GM21447 (cell line): Measurements from ENCODE around the gene SULT1A3.
"Not testable (repeated sequence)": the region's sequence is repeated elsewhere in the genome, so short reads cannot be mapped to it uniquely, and the experiment has no call there.

Experiments
- ATAC-seq: cut with Tn5 transposase; IDR thresholded peaks from one replicate; pipeline ENCODE4 v1.9.1; 2021; ENCODE audit not compliant: unreplicated experiment

Gene SULT1A3

DNA sequence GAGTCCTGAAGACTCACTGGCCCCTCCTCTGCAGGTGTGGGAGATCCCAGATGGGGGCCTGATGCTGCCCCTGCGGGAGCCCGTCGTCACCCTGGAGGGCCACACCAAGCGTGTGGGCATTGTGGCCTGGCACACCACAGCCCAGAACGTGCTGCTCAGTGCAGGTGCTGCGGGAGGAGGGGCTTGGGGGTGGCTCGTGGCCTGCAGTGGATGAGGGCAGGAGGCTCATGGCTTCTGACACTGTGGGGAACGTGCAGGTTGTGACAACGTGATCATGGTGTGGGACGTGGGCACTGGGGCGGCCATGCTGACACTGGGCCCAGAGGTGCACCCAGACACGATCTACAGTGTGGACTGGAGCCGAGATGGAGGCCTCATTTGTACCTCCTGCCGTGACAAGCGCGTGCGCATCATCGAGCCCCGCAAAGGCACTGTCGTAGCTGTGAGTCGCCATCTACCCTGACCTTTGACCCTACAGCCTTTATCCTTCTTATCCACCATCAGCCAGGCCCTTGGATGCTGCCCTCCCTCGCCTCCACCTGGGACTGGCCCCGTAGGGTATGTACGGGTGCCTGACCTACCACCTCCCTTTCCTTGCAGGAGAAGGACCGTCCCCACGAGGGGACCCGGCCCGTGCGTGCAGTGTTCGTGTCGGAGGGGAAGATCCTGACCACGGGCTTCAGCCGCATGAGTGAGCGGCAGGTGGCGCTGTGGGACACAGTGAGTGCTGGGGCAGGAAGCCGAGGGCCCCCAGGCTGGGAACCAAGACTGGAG, 12.1 kb upstream of the SULT1A3 start:
- no peak for ATAC-seq

DNA sequence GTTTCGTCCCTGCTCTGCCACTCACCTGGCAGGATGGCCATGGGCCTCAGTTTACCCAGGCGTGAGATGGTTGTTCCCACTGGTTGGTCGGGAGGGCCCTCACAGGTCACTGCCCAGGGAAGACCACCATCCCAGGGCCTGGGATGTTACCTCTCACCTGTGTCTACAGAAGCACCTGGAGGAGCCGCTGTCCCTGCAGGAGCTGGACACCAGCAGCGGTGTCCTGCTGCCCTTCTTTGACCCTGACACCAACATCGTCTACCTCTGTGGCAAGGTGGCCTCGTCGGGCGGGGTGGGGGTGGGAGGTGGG, 11.5 kb upstream of the SULT1A3 start:
- ATAC-seq, result no peak

DNA sequence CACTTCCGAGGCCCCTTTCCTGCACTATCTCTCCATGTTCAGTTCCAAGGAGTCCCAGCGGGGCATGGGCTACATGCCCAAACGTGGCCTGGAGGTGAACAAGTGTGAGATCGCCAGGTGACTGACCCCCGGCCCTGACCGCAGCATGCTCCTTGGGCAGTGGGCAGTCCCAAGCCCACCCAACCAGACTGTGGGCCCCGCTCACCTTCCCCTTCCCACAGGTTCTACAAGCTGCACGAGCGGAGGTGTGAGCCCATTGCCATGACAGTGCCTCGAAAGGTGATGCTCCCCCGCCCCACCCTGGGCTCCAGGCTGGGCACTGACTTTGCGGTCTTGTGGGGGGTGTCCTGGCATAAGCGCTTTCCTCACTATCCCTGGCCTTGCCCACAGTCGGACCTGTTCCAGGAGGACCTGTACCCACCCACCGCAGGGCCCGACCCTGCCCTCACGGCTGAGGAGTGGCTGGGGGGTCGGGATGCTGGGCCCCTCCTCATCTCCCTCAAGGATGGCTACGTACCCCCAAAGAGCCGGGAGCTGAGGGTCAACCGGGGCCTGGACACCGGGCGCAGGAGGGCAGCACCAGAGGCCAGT, 11.0 kb upstream of the SULT1A3 start:
- no peak for ATAC-seq

DNA sequence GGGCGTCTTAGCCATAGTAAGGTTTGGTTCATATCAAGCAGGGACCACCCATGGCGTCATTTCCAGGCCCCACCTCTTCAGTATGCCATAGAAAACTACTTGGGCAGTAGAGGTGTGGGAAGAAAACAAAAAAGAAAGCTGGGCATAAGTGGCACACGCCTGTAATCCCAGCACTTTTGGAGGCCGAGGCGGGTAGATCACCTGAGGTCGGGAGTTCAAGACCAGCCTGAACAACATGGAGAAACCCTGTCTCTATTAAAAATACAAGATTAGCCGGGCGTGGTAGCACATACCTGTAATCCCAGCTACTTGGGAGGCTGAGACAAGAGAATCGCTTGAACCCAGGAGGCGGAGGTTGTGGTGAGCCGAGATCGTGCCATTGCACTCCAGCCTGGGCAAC, 7.9 kb upstream of the SULT1A3 start:
- ATAC-seq, result not testable (repeated sequence)

DNA sequence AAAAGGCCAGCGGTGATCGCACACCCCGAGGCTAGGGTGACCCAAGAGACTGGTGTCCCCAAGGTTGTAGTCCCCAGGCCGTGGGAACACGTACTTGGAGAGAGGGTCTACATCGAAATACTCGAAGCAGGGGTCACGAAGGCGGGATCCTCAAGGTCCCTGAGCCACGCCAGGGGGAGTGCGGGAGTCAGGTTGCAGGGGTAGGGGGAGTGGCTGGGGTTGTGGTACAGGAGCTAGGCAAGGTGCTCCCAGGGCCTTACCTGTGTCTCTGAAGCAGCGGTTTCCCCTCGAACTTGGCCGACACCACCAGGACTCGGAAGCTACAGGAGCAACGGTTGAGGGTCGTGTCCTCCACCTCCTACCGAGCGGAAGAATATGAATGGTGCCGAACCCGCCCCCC, 6.0 kb upstream of the SULT1A3 start:
- ATAC-seq, result peak; percentile 12

DNA sequence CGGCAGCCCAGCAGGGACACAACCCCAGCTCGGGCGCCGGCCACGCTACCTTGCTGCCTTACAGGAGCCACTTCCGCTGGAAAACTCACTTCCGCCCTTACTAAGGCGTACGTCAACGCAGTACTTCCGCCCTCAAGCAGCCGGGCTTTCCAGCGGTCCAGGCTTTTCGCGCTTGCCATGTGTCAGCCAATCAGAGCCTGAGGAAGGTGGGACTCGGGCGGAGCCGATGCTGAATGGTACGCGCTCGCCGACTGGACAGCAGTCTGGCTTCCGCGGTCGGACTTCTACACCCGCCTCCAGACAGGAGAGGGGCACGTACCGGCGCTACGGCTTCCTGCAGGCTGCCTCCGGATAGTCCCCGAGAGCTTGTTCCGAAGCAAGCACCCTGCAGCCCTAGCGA, 5.4 kb upstream of the SULT1A3 start, which contains the start of the genes BOLA2B and SLX1A:
BOLA2B (minus strand) TSS at position 52 of the 400 bp plus-strand sequence. CDS start 71 bp downstream, outside the sequence.
SLX1A (plus strand) TSS at position 261 of the 400 bp plus-strand sequence. CDS start 210 bp downstream, outside the sequence.
- peak; percentile 79 for ATAC-seq

DNA sequence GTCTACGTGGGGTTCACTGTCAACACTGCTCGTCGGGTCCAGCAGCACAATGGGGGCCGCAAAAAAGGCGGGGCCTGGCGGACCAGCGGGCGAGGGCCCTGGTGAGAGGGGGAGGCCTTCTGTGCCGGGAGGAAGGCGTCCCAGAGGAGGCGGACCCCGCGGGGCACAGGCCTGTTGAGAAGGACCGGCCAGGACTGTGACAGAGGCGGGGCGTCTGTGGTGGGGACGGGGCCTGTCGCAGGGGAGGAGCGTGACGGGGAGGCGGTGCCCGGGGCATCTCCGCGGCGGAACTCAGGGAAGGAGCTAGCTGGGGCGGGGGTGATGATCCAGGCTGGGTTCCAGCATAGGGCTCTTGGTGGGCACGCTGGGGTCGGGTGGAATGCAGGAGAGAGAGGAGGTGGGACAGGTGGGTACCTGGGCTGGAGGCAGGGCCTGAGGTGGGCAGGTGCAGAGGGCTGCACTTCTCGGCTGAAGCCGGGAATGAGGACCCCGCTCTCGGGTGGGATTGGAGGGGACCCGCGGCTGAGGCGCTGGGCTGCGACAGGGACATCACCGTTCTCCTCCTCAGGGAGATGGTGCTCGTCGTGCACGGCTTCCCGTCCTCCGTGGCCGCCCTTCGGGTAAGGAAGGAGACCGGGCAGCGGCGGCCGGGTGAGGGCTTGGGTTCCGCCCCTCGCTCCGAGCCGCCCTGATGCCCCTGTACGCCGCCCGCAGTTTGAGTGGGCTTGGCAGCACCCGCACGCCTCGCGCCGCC, 4.7 kb upstream of the SULT1A3 start:
- peak; percentile 61 for ATAC-seq

DNA sequence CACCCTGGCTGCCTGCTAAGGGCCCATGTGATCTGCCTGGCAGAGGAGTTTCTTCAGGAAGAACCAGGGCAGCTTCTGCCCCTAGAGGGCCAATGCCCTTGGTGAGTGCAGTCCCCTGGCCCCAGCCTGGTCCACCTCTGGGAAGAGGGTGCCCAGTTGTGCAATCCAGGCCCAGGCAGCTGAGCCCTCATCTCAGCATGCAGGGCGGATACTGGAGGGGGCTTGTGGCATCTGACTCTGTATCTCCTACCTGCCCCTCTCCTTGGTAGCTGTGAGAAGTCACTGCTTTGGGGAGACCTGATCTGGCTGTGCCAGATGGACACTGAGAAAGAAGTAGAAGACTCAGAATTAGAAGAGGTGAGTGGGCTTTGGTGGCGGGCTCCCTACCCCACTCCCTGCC, 2.1 kb upstream of the SULT1A3 start:
- ATAC-seq, result not testable (repeated sequence)

DNA sequence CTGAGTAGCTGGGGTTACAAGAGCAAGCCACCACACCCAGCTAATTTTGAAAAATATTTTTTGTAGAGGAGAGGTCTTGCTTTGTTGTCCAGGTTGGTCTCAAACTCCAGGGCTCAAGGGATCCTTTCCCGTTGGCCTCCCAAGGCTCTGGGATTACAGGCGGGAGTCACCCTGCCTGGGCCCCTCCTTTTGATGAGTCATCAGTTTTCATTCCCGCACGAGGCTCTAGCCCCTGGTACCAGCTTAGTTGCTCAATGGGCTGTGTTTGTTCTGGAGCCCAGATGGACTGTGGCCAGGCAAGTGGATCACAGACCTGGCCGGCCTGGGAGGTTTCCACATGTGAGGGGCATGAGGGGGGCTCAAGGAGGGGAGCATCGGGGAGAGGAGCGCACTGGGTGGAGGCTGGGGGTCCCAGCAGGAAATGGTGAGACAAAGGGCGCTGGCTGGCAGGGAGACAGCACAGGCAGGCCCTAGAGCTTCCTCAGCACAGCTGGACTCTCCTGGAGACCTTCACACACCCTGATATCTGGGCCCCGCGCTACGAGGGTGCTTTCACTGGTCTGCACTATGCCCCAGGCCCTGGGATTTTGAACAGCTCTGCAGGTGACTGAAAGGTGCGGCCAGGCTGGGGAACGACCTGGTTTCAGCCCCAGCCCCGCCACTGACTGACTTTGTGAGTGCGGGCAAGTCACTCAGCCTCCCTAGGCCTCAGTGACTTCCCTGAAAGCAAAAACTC, 721 bp downstream of the SULT1A3 start:
- ATAC-seq, result not testable (repeated sequence)

DNA sequence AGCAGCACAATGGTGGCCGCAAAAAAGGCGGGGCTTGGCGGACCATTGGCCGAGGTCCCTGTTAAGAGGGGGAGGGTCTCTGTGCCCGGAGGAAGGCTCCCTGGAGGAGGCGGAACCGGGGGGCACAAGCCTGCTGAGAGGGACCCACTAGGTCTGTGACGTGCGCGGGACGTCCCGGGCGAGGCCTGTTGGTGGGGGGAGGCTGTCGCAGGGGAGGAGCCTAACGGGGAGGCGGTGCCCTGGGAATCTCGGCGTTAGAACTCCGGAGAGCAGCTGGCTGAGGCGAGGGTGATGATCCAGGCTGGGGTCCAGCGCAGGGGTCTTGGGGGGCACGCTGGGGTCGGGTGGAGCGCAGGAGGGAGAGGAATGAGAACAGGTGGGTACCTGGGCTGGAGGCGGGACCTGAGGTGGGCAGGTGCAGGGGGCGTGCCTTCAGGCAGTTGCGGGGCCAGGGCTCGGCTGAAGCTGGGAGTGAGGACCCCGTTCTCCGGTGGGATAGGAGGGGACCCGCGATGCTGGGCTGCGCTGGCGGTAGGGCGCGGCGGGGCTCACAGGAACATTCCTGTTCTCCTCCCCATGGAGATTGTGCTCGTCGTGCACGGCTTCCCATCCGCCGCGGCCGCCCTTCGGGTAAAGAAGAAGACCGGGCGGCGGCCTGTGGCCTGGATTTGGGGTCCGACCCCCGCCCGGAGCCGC, 6.6 kb downstream of the SULT1A3 start:
- ATAC-seq, result not testable (repeated sequence)

DNA sequence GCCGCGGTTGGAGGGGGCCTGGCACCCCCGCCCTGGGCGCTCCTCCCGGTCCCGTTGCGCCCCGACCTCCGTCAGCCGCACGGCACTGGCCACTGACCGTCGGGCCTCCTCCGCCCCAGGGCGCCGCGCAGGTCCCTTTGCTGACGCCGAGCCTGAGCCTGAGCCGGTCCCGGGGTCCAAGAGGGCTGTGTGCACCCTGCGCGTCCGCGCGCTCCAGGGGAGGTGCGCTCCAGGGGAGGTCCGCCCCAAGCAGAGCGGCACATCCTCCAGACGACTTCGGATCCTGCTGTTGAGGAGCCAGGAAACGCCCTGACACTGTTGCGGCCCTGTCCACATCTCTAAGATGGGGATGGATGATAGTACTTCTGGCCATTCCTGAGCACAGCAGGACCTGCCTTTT, 7.2 kb downstream of the SULT1A3 start:
- not testable (repeated sequence) for ATAC-seq

DNA sequence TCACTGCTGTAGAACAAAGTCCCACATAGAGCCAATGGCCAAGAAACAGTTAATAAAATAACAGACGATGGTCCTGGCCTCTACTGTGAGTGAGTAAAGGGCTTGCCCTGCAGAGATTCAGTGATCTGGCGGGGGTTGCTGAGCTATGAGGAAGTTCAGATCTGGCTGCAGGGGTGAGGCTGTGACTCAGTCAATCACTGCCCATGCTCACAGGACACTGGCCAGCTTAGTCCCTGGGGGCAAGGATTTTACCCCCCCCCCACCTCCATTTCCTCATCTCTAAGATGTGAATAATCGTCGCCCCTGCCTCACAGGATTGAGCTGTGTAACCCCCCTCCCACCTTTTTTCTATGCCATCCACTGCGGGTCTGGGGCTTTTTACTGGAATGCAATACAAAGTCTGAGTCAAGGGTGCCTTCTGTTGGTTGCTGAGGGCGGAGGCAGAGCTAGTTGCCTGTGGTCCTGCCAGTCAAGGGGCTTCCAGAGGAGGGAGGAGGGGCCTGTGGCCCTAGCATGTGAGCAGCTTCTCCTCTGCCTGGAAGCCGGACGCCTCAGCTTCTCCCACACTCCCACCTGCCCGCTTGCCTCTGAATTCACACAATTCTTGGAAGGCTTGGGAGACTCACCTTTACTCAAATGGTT, 8.1 kb downstream of the SULT1A3 start:
- not testable (repeated sequence) for ATAC-seq

DNA sequence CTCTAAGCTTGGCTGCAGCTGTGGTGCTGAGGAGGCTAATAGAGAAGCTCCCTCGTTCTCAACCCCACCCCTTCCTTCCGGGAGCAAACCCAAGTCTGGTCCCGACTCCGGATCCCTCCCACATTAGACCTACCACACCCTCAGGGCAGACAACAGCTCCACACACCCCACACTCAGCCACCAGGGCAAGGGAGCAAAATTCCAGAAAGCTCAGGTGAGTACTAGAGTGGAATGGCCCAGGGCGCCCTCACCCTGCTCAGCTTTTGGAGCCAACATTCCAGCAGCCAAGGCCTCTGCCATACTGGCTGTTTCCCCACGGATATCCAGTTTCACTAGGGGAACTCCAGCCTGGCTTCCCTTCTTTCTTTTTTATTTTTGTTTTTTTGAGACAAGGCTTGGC, 10.0 kb downstream of the SULT1A3 start:
- ATAC-seq, result not testable (repeated sequence)

DNA sequence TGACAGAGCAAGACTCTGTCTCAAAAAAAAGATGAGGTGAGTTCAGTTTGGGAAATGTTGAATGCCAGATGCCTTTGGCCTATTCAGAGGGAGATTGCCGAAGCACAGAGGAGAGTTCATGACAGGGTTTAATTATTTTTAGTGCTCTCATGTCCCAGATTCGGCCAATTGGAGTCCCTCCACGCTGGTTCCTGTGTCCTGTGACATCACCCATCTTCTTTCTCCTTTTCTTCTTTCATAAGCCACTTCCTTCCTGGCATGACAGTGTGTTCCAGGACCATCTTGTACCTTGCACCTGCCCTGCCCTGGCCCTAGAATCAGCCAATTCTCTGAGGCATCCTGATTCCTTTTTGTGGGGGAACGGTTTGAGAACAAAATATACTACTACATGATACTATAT, 12.4 kb downstream of the SULT1A3 start:
- ATAC-seq, result not testable (repeated sequence)

DNA sequence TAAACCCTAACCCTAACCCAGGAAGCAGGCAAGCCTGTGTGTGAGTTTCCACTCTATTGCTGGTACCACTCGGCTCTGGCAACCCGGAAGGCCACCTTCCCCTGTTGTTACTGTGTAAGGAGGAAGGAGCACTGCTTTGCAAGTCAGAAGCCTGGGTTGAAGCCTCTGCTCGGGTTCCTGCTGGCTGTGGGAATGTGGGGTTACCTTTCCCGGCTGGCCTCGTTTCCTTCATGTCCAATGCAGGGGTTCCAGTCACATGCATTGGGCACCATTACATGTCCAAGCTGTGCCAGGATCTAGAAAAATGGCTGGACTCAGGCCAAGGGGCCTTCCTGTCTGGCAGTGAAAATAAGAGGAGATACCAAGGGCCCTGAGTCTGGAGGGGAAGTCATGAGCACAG, 18.0 kb downstream of the SULT1A3 start:
- ATAC-seq, result not testable (repeated sequence)

DNA sequence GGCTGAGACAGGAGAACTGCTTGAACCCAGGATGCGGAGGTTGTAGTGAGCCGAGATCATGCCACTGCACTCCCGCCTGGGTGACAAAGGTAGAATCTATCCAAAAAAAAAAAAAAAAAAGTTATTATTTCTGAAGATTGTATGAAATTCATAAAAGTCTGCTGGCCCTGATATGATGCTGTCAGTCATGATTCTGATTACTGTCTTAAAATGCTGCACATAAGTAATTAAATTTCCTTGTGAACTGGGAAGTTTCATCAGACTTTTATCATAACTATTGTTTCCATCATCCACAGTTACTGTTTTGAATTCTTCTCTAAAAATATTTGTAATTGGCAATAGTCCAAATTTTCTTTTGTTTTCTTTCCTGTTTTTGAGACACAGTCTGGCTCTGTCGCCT, 49.3 kb downstream of the SULT1A3 start, which contains the start of gene NPIPB13:
NPIPB13 (minus strand) TSS at position 101 of the 400 bp plus-strand sequence. CDS start 2,906 bp downstream, outside the sequence.
- not testable (repeated sequence) for ATAC-seq
